ENCODE results near the gene TEX101.
A peak's percentile ranks its signal among the peaks of the same experiment; 100 is the strongest.
"Not testable (repeated sequence)": the region's sequence is repeated elsewhere in the genome, so short reads cannot be mapped to it uniquely, and the experiment has no call there.

Gene TEX101

DNA sequence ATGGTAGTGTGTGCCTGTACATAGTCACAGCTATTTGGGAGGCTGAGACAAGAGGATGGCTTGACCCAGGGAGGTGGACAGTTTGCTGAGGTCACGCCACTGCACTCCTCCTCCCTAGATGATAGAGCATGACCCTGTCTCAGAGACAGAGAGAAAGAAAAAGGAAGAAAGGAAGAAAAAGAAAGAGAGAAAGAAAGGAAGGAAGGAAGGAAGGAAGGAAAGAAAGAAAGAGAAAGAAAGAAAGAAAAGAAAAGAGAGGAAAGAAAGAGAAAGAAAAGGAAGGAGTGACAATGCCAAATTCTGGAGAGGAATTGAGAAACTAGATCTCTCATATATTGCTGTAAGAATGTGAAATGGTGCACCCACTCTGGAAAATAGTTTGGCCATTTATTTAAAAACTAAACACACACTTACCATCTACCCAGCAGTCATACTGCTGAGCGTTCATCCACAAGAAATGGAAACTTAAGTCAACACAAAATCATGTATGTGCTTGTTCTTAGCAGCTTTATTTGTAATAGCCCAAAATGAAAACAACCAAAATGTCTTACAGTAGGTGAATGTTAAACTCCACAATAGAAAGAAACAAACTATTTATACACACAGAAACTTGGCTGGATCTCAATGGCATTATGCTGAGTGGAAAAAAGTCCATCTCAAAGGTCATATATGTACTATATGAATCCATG lies 7.5 kb downstream of the TEX101 start:
- no peak for DNase-seq (ENCODE audit: low spot score)

GRCh38 chr19:43422689-43423066 lies 8.0 kb downstream of the TEX101 start:
- no peak for DNase-seq (ENCODE audit: low spot score)

DNA sequence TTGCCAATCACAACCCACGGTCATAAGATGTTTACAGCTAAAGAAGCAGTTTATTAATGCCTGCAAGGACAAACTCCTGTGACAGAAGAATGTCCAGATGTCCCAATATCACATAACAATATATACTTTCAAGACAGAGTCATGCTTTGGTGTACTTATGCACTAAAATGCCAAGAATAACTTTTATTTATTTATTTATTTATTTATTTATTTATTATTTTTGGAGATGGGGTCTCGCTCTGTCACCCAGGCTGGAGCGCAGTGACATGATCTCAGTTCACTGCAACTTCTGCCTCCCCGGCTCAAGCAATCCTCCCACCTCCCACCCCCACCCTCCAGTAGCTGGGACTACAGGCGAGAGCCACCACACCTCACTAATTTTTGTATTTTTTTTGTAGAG lies 9.1 kb downstream of the TEX101 start:
- DNase-seq (ENCODE audit: low spot score), result no peak

- no peak for DNase-seq (ENCODE audit: low spot score)
Observed at GRCh38 chr19:43425567-43426392, 11.1 kb downstream of the TEX101 start.

DNA sequence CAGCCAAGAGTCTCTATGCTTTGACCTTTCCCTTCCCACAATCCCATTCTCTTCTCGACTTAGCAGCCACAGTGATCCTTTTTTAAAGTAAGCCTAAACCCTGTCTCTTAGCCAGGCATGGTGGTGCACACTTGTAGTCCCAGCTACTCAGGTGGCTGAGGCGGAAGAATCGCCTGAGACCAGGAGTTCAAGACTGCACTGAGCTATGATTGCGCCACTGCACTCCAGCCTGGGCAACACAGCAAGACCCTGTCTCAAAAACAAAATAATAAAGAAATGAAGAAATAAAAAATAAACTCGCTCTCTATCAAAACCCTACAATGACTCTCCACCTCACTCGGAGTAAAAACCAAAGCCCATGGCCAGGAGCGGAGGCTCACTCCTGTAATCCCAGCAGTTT lies 14.7 kb downstream of the TEX101 start:
- no peak for DNase-seq (ENCODE audit: low spot score)

DNA sequence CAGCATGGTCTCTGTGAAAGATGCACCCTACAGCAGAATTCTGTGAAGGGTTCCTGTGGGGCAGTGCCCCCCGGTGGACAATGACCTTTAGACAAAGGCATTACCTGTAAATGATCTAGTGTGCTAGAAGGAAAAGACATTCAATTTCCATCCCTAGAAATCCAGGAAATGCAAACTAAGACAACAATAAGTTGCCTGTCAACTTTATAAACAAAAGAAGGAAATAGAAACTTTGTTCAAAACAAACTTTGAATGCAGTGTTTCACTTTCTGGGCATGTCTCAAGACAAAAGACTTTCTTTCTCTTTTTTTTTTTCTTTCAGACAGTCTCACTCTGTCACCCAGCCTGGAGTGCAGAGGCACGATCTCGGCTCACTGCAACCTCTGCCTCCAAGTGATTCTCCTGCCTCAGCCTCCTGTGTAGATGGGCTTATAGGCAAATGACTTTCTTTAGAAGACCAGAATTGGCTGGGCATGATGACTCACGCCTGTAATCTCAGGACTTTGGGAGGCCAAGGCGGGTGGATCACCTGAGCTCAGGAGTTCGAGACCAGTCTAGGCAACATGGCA lies 15.5 kb downstream of the TEX101 start:
- DNase-seq (ENCODE audit: low spot score), result no peak

- DNase-seq (ENCODE audit: low spot score), result no peak
Observed at GRCh38 chr19:43430976-43431375, 16.3 kb downstream of the TEX101 start.

DNA sequence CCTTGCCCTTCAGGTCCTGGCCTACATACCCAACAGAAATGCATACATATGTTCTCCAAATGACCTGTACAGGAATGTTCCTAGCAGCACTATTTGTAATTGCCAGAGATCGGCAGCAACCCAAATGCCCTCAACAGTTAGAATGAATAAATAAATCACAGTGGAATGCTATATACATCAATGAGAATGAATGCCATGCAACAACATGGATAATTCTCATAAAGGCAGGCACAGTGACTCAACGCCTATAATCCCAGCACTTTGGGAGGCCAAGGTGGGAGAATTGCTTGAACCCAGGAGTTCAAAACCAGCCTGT lies 18.6 kb downstream of the TEX101 start:
- DNase-seq (ENCODE audit: low spot score), result no peak

GRCh38 chr19:43433689-43434088 lies 19.0 kb downstream of the TEX101 start:
- no peak for DNase-seq (ENCODE audit: low spot score)

GRCh38 chr19:43435775-43436174 lies 21.1 kb downstream of the TEX101 start:
- DNase-seq (ENCODE audit: low spot score), result no peak

- DNase-seq (ENCODE audit: low spot score), result not testable (repeated sequence)
Observed at GRCh38 chr19:43437284-43437683, 22.6 kb downstream of the TEX101 start.

DNA sequence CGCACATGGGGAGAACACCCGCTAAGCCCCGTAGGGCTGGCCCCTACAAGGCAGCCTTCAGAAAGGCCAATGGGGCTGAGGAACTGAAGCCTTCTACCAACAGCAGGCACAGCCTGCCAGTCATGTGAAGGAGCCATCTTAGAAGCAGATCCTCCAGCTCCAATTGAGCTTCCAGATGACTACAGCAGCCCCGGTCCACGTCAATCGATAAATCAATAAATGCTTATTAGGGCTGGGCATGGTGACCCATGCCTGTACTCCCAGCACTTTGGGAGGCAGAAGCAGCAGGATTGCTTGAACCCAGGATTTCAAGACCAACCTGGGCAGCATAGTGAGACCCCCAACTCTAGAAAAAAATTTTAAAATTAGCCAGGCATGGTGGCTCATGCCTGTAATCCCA lies 23.0 kb downstream of the TEX101 start:
- no peak for DNase-seq (ENCODE audit: low spot score)

GRCh38 chr19:43438291-43439031 lies 23.8 kb downstream of the TEX101 start:
- peak; percentile 13 for DNase-seq (ENCODE audit: low spot score)

DNA sequence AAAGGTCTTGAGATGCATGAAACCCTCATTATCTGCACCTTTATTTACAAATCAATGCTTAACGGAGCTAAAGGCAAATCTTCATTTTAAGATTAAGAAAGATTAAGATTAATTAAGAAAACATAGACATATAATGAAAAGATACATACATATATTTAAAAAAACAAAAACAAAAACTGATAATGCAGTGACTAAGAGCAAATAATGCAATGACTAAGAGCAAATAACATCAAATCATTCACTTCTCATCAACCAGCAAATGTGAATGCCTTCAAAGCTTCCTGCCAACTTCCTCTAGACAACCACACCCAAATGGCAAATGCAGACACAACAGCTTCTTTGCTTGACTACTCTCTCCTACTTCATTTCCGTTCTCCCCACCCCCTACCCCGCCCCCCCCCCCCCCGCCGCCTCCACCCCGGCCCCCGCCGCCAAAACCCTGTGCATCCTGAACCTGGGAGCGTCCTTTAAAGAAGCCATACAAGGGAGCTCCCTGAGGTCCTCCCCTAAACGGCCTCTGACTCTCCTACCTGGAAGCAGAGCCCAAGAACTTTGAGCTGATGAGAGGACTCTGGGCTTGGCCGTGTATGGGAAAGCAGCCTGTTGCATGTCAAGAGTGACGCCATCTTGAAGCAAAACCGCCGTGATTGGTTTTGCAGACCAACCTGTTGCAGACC lies 24.5 kb downstream of the TEX101 start:
- DNase-seq (ENCODE audit: low spot score), result peak; percentile 87

- no peak for DNase-seq (ENCODE audit: low spot score)
Observed at GRCh38 chr19:43439709-43440063, 25.0 kb downstream of the TEX101 start.

DNA sequence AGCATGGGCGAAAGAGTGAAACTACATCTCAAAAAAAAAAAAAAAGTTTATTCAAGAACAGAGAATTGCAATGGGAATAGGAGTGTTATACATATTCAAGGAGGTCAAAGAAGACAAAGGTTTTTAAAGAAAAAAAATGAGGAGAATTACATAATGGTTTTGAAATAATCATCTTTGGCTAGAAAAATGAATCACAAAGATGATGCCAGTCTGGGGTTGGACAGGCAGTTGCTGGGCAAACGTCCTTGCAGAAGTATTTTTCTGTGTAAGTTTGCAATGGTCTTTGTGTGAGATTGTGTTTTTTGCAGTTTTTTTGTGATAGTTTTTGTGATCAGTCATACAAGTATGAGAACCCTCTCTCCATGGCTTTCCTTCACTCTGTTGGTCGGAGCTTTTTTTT lies 27.0 kb downstream of the TEX101 start:
- no peak for DNase-seq (ENCODE audit: low spot score)

DNA sequence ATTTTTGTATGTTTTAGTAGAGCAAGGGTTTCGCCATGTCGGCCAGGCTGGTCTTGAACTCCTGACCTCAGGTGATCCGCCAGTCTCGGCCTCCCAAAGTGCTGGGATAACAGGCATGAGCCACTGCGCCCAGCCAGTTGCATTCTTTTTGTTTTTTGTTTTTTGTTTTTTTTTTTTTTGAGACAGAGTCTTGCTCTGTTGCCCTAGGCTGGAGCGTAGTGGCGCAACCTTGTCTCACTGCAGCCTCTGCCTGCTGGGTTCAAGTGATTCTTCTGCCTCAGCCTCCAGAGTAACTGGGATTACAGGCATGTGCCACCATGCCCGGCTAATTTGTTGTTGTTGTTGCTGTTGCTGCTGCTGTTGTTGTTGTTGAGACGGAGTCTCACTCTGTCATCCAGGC lies 29.4 kb downstream of the TEX101 start:
- DNase-seq (ENCODE audit: low spot score), result not testable (repeated sequence)

DNA sequence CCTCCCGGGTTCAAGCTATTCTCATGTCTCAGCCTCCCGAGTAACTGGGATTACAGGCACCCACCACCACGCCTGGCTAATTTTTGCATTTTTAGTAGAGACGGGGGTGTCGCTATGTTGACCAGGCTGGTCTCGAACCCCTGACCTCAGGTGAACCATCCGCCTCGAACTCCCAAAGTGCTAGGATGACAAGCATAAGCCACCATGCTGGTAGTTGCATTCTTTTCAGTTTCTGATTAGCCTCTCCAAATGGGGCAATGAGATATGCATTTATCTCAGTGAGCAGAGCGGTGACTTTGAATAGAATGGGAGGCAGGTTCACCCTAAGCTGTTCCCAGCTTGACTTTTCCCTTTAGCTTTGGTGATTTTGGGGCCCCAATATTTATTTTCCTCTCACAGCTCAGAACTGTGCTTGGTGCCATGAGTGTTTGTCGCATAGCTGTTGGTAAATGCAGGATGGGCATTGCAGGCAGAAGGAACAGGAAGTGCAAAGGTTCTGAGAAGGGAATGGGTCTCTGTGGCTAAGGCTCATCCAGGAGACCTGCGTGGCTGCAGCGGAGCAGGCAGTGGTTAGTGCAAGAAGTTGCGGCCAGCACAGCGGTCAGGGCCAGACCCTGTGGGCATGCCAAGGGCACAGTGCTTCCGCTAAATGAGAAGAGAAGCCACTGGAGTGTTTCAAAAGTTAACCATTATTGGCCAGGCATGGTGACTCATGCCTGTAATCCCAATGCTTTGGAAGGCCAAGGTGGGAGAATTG lies 30.0 kb downstream of the TEX101 start:
- no peak for DNase-seq (ENCODE audit: low spot score)

DNA sequence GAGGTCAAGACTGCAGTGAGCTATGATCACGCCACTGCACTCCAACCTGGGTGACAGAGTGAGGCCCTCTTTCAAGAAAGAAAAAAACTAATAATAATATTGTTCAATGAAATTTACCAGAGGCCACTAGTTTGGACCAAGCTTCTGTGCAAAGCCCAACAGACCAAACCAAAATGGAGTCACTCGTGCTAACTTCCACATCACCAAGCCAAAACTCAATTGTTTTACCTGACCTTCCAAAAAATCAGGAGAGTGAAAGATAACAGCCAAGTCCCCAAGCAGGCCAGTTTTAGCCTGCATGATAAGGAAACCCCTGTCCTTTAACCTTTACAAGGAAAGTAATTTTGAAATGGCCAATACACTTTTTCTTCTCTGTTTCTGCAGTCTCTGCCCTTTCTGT lies 30.7 kb downstream of the TEX101 start:
- DNase-seq (ENCODE audit: low spot score), result no peak

DNA sequence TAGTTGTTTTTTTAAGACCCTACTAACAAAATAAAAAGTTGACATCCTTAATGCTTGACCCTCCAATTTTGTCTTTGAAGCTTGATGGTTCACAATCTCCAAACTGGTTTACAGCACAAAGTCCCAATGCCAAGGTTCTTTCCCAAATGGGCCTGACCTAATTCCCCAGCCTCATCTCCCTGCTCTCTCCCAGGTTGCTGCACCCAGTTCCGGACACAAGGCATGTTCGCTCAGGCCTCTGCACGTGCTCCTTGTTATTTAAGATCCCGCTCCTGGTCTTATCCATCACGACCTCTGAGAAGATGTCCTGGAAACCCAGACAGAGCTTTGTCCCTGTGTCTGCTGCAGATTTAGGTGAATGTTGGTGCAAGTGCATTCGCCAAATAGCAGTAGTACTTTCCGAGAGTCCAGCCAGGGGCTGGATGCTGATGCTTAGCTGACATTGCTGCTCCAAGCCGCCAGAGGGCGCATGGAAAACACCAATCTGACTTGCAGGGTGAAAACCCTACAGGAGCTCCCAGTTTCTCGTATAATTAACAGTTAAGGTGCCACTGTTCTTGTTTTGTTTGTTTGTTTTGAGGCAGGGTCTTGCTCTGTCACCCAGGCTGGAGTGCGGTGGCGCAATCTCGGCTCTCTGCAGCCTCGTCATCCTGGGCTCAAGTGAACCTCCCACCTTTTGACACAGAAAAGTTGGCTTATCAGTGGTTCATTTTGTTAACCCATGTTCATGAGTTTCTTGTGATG lies 32.2 kb downstream of the TEX101 start:
- DNase-seq (ENCODE audit: low spot score), result no peak

DNA sequence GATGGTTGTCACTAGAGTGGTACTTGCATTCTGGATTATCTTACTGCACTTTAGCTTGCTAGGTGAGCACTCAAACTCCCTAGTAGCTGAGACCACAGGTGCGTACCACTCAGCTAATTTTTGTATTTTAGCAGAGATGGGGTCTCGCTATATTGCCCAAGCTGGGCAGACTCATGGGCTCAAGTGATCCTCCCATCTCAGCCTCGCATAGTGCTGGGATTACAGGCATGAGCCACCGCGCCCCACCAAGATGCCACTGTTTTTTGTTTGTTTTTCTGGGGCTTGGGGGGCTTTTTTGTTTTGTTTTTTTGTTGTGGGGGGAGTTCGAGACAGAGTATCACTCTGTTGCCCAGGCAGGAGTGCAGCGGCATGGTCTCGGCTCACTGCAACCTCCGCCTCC lies 33.0 kb downstream of the TEX101 start:
- no peak for DNase-seq (ENCODE audit: low spot score)

Measured in kidney capillary endothelial cell (primary cell).